Skeletal muscle cell (primary cell): Measurements from ENCODE around the gene KCNK13.
A peak's percentile ranks its signal among the peaks of the same experiment; 100 is the strongest.
"Not testable (repeated sequence)": the region's sequence is repeated elsewhere in the genome, so short reads cannot be mapped to it uniquely, and the experiment has no call there.

Experiments
- DNase-seq: peaks from one replicate; pipeline ENCODE4 v3.0.0-alpha.2; 2010; ENCODE audit warnings: low read depth
- H3K4me3 ChIP-seq: 2 replicates; pipeline ENCODE4 v1.5.1; 2011; ENCODE audit warnings: low read depth, mild to moderate bottlenecking, control low read depth, low read length, moderate library complexity

The KCNK13 gene

DNA sequence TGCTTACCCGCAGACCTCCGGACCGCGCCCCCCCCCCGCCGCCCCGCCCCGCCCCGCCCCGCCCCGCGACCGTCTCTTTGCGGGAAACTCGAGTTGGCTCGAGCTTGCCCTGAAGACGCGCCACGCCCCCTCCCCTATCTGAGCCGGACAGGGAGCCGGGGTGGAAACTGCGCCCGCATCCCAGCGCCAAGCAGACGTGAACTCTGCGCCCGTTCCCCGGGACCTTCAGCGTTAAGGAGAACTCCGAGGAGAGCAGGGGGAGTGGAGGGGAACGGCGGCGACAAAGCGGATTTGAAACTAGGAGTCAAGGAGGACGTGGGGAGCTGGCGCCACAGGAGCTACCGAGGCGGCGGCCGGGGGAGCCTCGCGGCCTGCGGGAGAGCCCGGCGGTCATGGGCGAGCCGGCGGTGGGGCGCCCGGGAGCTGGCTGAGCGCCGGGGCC, at the start of gene KCNK13:
KCNK13 (plus strand) TSS at position 310 of the 442 bp plus-strand sequence. CDS start 212 bp downstream, outside the sequence.
- no peak for DNase-seq

GRCh38 chr14:90017371-90017770, 44.4 kb upstream of the KCNK13 start:
- H3K4me3 ChIP-seq, result no peak overlapping the region
- no peak for DNase-seq

More for the DNA sequence above, at the start of gene KCNK13:
- peak within 1 kb of the TSS; percentile 52 for H3K4me3 ChIP-seq

GRCh38 chr14:90019824-90020523, 41.8 kb upstream of the KCNK13 start:
- H3K4me3 ChIP-seq, result no peak overlapping the region
- no peak for DNase-seq

DNA sequence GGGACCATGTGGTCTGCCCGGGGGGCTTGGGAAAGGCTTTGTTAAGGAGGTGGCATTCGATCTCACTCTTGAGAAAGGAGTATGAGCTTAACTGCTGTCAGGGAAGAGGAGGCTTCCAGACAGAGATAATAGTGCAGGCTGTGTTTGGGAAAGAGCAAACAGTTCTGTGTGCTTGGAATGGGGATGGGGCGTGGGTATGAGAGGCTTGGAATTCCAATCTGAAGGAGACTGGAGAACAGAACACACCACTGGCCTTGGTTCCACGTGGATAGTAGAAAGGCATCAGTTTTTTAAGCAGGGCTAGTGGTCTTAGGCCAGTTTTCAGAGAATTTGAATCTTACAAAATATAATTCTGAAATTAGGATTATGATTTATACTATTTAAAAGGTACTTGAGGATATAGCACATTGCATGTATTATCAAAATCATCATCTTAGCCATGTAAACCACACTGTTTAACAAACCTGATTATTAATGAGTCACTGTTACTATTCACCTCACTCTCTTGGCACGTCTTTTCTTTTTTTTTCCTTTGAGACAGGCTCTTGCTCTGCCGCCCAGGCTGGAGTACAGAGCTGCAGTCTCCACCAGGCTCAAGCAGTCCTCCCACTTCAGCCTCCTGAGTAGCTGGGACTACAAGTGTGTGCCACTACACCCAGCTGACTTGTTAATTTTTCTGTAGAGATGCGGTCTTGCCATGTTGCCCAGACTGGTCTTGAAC, 38.5 kb upstream of the KCNK13 start:
- H3K4me3 ChIP-seq, result no peak overlapping the region
- DNase-seq, result no peak

DNA sequence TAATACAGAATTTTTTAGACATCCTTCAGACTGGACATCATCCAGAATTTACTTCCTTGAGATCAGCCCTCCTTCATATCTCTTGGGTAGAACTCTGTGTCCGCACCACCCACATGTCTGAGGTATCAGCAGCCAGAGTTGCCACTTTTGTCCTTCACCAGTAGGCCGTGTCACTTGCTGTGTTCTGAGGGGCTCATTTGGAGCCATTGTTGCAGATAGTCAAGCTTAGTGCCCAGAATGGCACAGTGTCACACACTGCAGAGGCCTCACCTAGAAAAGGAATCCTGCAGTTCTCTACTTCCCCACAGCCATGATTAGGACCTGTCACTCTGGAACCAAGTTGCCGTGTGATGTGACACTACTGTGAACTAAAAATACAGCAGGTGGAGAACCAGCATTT, 36.9 kb upstream of the KCNK13 start:
- no peak overlapping the region for H3K4me3 ChIP-seq
- no peak for DNase-seq

GRCh38 chr14:90026608-90027007, 35.2 kb upstream of the KCNK13 start:
- not testable (repeated sequence) for H3K4me3 ChIP-seq, DNase-seq

GRCh38 chr14:90027842-90028241, 34.0 kb upstream of the KCNK13 start:
- no peak overlapping the region for H3K4me3 ChIP-seq
- no peak for DNase-seq

- no peak for DNase-seq
- H3K4me3 ChIP-seq, result no peak overlapping the region
Measured at GRCh38 chr14:90034156-90034555, 27.6 kb upstream of the KCNK13 start.

GRCh38 chr14:90034835-90035525, 26.8 kb upstream of the KCNK13 start:
- no peak overlapping the region for H3K4me3 ChIP-seq
- DNase-seq, result no peak

GRCh38 chr14:90039253-90040010, 22.4 kb upstream of the KCNK13 start:
- no peak overlapping the region for H3K4me3 ChIP-seq
- DNase-seq, result no peak

- no peak overlapping the region for H3K4me3 ChIP-seq
- DNase-seq, result no peak
Measured at GRCh38 chr14:90040411-90040810, 21.4 kb upstream of the KCNK13 start.

GRCh38 chr14:90042496-90043252, 19.1 kb upstream of the KCNK13 start:
- no peak overlapping the region for H3K4me3 ChIP-seq

GRCh38 chr14:90045616-90046015, 16.2 kb upstream of the KCNK13 start:
- no peak for DNase-seq
- no peak overlapping the region for H3K4me3 ChIP-seq

More at GRCh38 chr14:90042496-90043252, 19.1 kb upstream of the KCNK13 start:
- DNase-seq, result no peak

DNA sequence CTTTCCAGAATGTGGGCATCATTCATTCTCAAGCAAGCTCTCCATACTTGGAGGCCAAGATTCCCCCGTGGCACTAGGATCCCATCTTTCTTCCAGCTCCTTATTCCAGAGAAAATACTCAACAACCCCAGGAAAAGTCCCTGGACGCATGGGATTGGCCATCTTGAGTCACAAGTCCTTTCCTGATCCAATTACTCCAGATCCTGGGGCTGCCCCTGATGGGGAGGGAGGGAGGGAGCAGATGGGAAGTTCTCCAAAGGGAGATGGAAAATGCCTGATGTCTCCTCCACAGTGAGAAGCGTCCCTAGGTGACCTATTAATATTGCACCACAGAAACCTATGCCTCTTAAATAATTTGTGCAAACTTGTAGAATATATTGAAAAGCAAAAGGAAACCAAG, 12.4 kb upstream of the KCNK13 start:
- H3K4me3 ChIP-seq, result no peak overlapping the region
- no peak for DNase-seq

DNA sequence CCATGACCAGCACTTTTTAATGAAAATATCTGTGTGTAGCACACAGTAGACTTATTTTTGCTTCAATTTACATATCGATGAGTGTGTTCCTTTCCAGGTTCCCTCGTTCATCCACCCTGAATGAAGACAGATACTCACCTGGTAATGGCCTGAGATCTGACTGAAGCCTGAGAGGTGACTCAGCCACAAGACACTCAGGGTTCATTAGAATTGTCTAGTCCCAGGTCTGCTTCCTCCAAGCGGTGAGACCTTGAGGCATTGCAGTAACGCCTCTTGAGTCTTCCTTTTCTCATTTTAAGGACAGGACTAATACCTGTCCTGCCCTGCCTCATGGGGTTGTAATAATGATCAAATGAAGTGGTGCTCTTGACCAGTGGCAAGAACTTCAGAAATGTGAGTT, 11.5 kb upstream of the KCNK13 start:
- DNase-seq, result no peak

GRCh38 chr14:90053044-90053443, 8.8 kb upstream of the KCNK13 start:
- no peak for DNase-seq
- no peak overlapping the region for H3K4me3 ChIP-seq

More for the DNA sequence above, 11.5 kb upstream of the KCNK13 start:
- H3K4me3 ChIP-seq, result no peak overlapping the region

GRCh38 chr14:90054803-90055202, 7.0 kb upstream of the KCNK13 start:
- H3K4me3 ChIP-seq, result no peak overlapping the region
- no peak for DNase-seq

- H3K4me3 ChIP-seq, result no peak overlapping the region
- no peak for DNase-seq
Measured at GRCh38 chr14:90056826-90057225, 5.0 kb upstream of the KCNK13 start.

DNA sequence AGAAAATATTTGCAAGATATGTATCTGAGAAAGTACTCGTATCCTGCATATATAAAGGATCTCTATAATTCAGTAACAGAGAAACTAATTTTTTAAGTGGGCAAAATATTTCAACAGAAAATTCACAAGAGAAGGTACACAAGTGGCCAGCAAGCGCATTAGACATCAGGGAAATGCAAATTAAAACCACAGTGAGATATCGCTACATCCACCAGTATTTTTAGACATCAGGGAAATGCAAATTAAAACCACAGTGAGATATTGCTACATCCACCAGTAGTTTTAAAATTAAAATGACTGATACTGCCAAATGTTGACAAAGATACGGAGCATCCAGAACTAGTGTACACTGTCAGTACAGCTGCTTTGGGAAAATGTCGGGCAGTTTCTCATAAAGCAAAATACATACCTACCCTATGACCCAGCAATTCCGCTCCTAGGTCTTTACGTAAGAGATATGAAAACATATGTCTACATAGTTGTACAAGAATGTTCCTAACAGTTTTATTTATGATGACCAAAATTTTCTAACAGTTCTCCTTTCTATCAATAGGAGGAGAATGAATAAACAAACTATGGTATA, 2.8 kb upstream of the KCNK13 start:
- no peak overlapping the region for H3K4me3 ChIP-seq
- DNase-seq, result no peak
